H7 (cell line): ENCODE data around the gene ZBTB7B. TPM values are rescaled to one million over a fixed set of nuclear protein-coding genes. Genes with fewer than 3 reads are reported as not detected.

Experiments used
- DNase-seq: peaks from one replicate; pipeline ENCODE4 v3.0.0; 2012
- H3K27me3 ChIP-seq: 2 replicates; pipeline ENCODE4 v1.6.0; 2011; ENCODE audit warnings: mild to moderate bottlenecking, low read length; ENCODE audit not compliant: control insufficient read depth, insufficient read depth
- H3K36me3 ChIP-seq: replicated peaks from 2 replicates; pipeline ENCODE4 v1.5.1; 2011; ENCODE audit warnings: low read length; ENCODE audit not compliant: control insufficient read depth, insufficient read depth
- H3K4me3 ChIP-seq: 2 replicates; pipeline ENCODE4 v1.5.1; 2011; ENCODE audit warnings: low read depth, mild to moderate bottlenecking, control low read depth, low read length, moderate library complexity; ENCODE audit not compliant: insufficient read depth
- total RNA-seq: library from RNA; depleted of rRNA; stranded (reverse); fragments of >200 nt; shearing (Covaris generic); gene quantifications from 2 replicates; pipeline ENCODE4 v1.2.3, GENCODE V29; 2014

The ZBTB7B gene
- total RNA-seq, 1 experiment from 2014 or later, result 40.6 TPM

GRCh38 chr1:155000726-155001424, 1.7 kb upstream of the ZBTB7B start:
- H3K27me3 ChIP-seq, result peaks cover 2% of the 10 kb centered on the region; the same call in 1 of the 2 replicates

GRCh38 chr1:155001425-155001674, 1.3 kb upstream of the ZBTB7B start:
- Histone ChIP-seq H3K27me3 (peaks cover 2% of the 10 kb centered on the region; the same call in 1 of the 2 replicates), H3K4me3 (peak overlapping the region; percentile 75), H3K36me3 (no peaks in the 10 kb centered on the region)
- no peak for DNase-seq

More at GRCh38 chr1:155000726-155001424, 1.7 kb upstream of the ZBTB7B start:
- H3K36me3 ChIP-seq, result no peaks in the 10 kb centered on the region
- peak; percentile 98 for DNase-seq
- peak overlapping the region; percentile 75 for H3K4me3 ChIP-seq

- DNase-seq, result peak; percentile 99
- Histone ChIP-seq H3K36me3 (no peaks in the 10 kb centered on the region), H3K27me3 (peaks cover 2% of the 10 kb centered on the region; the same call in 1 of the 2 replicates), H3K4me3 (peak overlapping the region; percentile 75)
These were observed 733 bp upstream of the ZBTB7B start for GRCh38 chr1:155001675-155002463.

GRCh38 chr1:155003227-155003765, 694 bp downstream of the ZBTB7B start:
- peak overlapping the region; percentile 97 for H3K4me3 ChIP-seq
- DNase-seq, result peak; percentile 73
- no peaks in the 10 kb centered on the region for H3K36me3 ChIP-seq
- peaks cover 2% of the 10 kb centered on the region; the same call in 1 of the 2 replicates for H3K27me3 ChIP-seq

- peak; percentile 85 for DNase-seq
- Histone ChIP-seq H3K27me3 (peaks cover 2% of the 10 kb centered on the region; the same call in 1 of the 2 replicates), H3K4me3 (peak overlapping the region; percentile 97), H3K36me3 (no peaks in the 10 kb centered on the region)
These were observed 1.3 kb downstream of the ZBTB7B start for GRCh38 chr1:155003766-155004351.

GRCh38 chr1:155004352-155005075, 1.9 kb downstream of the ZBTB7B start:
- H3K27me3 ChIP-seq, result peaks cover 2% of the 10 kb centered on the region; the same call in 1 of the 2 replicates
- H3K4me3 ChIP-seq, result peak overlapping the region; percentile 97
- no peaks in the 10 kb centered on the region for H3K36me3 ChIP-seq
- peak; percentile 55 for DNase-seq

GRCh38 chr1:155005076-155006011, 2.7 kb downstream of the ZBTB7B start:
- Histone ChIP-seq H3K27me3 (peaks cover 2% of the 10 kb centered on the region; the same call in 1 of the 2 replicates), H3K36me3 (no peaks in the 10 kb centered on the region), H3K4me3 (no peak overlapping the region)
- DNase-seq, result peak; percentile 55

GRCh38 chr1:155006601-155007101, 4.0 kb downstream of the ZBTB7B start:
- DNase-seq, result peak; percentile 66
- peaks cover 2% of the 10 kb centered on the region; the same call in 1 of the 2 replicates for H3K27me3 ChIP-seq
- H3K4me3 ChIP-seq, result no peak overlapping the region
- H3K36me3 ChIP-seq, result no peaks in the 10 kb centered on the region

- Histone ChIP-seq H3K4me3 (no peak overlapping the region), H3K27me3 (peaks cover 2% of the 10 kb centered on the region; the same call in 1 of the 2 replicates), H3K36me3 (no peaks in the 10 kb centered on the region)
- peak; percentile 43 for DNase-seq
These were observed 4.7 kb downstream of the ZBTB7B start for GRCh38 chr1:155007251-155007828.

- H3K27me3 ChIP-seq, result no peaks in the 10 kb centered on the region
- no peak overlapping the region for H3K4me3 ChIP-seq
- no peaks in the 10 kb centered on the region for H3K36me3 ChIP-seq
- peak; percentile 84 for DNase-seq
These were observed 5.7 kb downstream of the ZBTB7B start for GRCh38 chr1:155008015-155008941.

- Histone ChIP-seq H3K27me3 (no peaks in the 10 kb centered on the region), H3K4me3 (no peak overlapping the region), H3K36me3 (peaks cover under 1% of the 10 kb centered on the region; the same call in 1 of the 2 replicates)
- DNase-seq, result peak; percentile 51
These were observed 6.7 kb downstream of the ZBTB7B start for GRCh38 chr1:155009221-155009711.

GRCh38 chr1:155009742-155010141, 7.1 kb downstream of the ZBTB7B start:
- H3K4me3 ChIP-seq, result no peak overlapping the region
- H3K27me3 ChIP-seq, result no peaks in the 10 kb centered on the region
- peaks cover 2% of the 10 kb centered on the region; the same call in 1 of the 2 replicates for H3K36me3 ChIP-seq
- DNase-seq, result no peak
